ENCODE measurements around the gene PPP1R9B. TPM values are rescaled to one million over a fixed set of nuclear protein-coding genes. Genes with fewer than 3 reads are reported as not detected.

The PPP1R9B gene
- total RNA-seq, 1 experiment from 2014 or later = 34.8 TPM

- ChIA-PET POLR2A (no interaction called here), CTCF (interaction anchor here (0.6 to 1.2 kb wide), 4 partner anchors 15 to 52 kb away, joined by 3 to 8 read pairs (median 4); no protein-coding TSS in a partner anchor)
- H3K27ac Mint-ChIP-seq (ENCODE audit: low read depth, unreplicated experiment) = peak overlapping the region; percentile 89
- H3K36me3 Mint-ChIP-seq (ENCODE audit: insufficient read depth, unreplicated experiment) = peaks cover 24% of the 10 kb centered on the region
- peaks cover 38% of the 10 kb centered on the region for H3K4me1 Mint-ChIP-seq (ENCODE audit: insufficient read depth, unreplicated experiment)
- H3K27me3 Mint-ChIP-seq (ENCODE audit: insufficient read depth, unreplicated experiment) = no peaks in the 10 kb centered on the region
- TF ChIP-seq CTCF (IDR thresholded peaks at IDR 0.05; ENCODE audit: unreplicated experiment) = no peak
- no peak for DNase-seq (ENCODE audit: unreplicated experiment)
- no peaks in the 10 kb centered on the region for H3K9me3 Mint-ChIP-seq (ENCODE audit: unreplicated experiment)
- intact Hi-C loops (cut with micrococcal nuclease) = no loop called here
- BruUV-seq (replicated peaks) = no TSS peak
- H3K4me3 Mint-ChIP-seq (ENCODE audit: unreplicated experiment) = no peak overlapping the region
Measured at GRCh38 chr17:50146230-50146926, 4.1 kb downstream of the PPP1R9B start.

GRCh38 chr17:50145532-50146229 is 4.8 kb downstream of the PPP1R9B start:
- no peaks in the 10 kb centered on the region for H3K27me3 Mint-ChIP-seq (ENCODE audit: insufficient read depth, unreplicated experiment)
- intact Hi-C loops (cut with micrococcal nuclease) = no loop called here
- no peak for DNase-seq (ENCODE audit: unreplicated experiment)
- H3K4me3 Mint-ChIP-seq (ENCODE audit: unreplicated experiment) = peak overlapping the region; percentile 25
- ChIA-PET POLR2A (interaction anchor here (0.6 kb wide), 1 partner anchor 15 kb away, joined by 3 read pairs; no protein-coding TSS in a partner anchor), CTCF (interaction anchor here (0.6 to 2.1 kb wide), 7 partner anchors 16 to 151 kb away, joined by 3 to 10 read pairs (median 7); no protein-coding TSS in a partner anchor)
- peaks cover 38% of the 10 kb centered on the region for H3K4me1 Mint-ChIP-seq (ENCODE audit: insufficient read depth, unreplicated experiment)
- no peak for TF ChIP-seq CTCF (IDR thresholded peaks at IDR 0.05; ENCODE audit: unreplicated experiment)
- no TSS peak for BruUV-seq (replicated peaks)
- H3K9me3 Mint-ChIP-seq (ENCODE audit: unreplicated experiment) = no peaks in the 10 kb centered on the region
- peaks cover 31% of the 10 kb centered on the region for H3K36me3 Mint-ChIP-seq (ENCODE audit: insufficient read depth, unreplicated experiment)
- H3K27ac Mint-ChIP-seq (ENCODE audit: low read depth, unreplicated experiment) = peak overlapping the region; percentile 31

GRCh38 chr17:50144845-50145531 is 5.5 kb downstream of the PPP1R9B start:
- H3K4me1 Mint-ChIP-seq (ENCODE audit: insufficient read depth, unreplicated experiment) = peaks cover 38% of the 10 kb centered on the region
- ChIA-PET POLR2A (interaction anchor here (0.6 kb wide), 1 partner anchor 15 kb away, joined by 3 read pairs; no protein-coding TSS in a partner anchor), CTCF (interaction anchor here (0.8 to 2.1 kb wide), 4 partner anchors 16 to 152 kb away, joined by 3 to 10 read pairs (median 8); no protein-coding TSS in a partner anchor)
- no TSS peak for BruUV-seq (replicated peaks)
- H3K27me3 Mint-ChIP-seq (ENCODE audit: insufficient read depth, unreplicated experiment) = no peaks in the 10 kb centered on the region
- no peaks in the 10 kb centered on the region for H3K9me3 Mint-ChIP-seq (ENCODE audit: unreplicated experiment)
- TF ChIP-seq CTCF (IDR thresholded peaks at IDR 0.05; ENCODE audit: unreplicated experiment) = no peak
- intact Hi-C loops (cut with micrococcal nuclease) = no loop called here
- peaks cover 37% of the 10 kb centered on the region for H3K36me3 Mint-ChIP-seq (ENCODE audit: insufficient read depth, unreplicated experiment)
- peak; percentile 72 for DNase-seq (ENCODE audit: unreplicated experiment)
- H3K27ac Mint-ChIP-seq (ENCODE audit: low read depth, unreplicated experiment) = peak overlapping the region; percentile 31
- H3K4me3 Mint-ChIP-seq (ENCODE audit: unreplicated experiment) = peak overlapping the region; percentile 25

- ChIA-PET CTCF (interaction anchor here (0.8 to 2.1 kb wide), 3 partner anchors 37 to 152 kb away, joined by 3 to 10 read pairs (median 7); no protein-coding TSS in a partner anchor), POLR2A (no interaction called here)
- DNase-seq (ENCODE audit: unreplicated experiment) = no peak
- TF ChIP-seq CTCF (IDR thresholded peaks at IDR 0.05; ENCODE audit: unreplicated experiment) = no peak
- Mint-ChIP-seq H3K36me3 (ENCODE audit: insufficient read depth, unreplicated experiment) (peaks cover 43% of the 10 kb centered on the region), H3K27ac (ENCODE audit: low read depth, unreplicated experiment) (peak overlapping the region; percentile 31), H3K9me3 (ENCODE audit: unreplicated experiment) (no peaks in the 10 kb centered on the region), H3K4me1 (ENCODE audit: insufficient read depth, unreplicated experiment) (peaks cover 38% of the 10 kb centered on the region), H3K4me3 (ENCODE audit: unreplicated experiment) (no peak overlapping the region), H3K27me3 (ENCODE audit: insufficient read depth, unreplicated experiment) (no peaks in the 10 kb centered on the region)
- BruUV-seq (replicated peaks) = no TSS peak
- intact Hi-C loops (cut with micrococcal nuclease) = no loop called here
Measured at GRCh38 chr17:50144355-50144754, 6.1 kb downstream of the PPP1R9B start.
